ENCODE results near the gene TOPBP1.

TOPBP1 gene

DNA sequence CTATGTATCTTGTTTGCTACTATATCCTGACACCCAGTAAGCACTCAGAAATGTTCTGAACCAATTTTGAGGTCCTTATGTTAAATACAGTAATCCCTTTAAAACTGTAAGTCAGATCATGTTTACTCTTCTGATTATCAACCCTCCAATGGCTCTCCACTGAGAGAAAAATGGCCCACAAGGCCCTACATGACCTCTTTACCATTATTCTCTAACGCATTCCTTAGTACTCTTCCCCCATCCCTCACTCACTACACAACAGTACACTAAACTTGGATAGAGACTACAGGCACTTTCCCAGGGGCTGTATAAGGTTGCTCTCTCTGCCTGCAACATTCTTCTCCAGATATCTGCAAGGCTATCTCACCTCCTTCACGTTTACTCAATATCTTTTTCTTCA is 1.9 kb downstream of the TOPBP1 start:
- TF ChIP-seq, protein P1, sequence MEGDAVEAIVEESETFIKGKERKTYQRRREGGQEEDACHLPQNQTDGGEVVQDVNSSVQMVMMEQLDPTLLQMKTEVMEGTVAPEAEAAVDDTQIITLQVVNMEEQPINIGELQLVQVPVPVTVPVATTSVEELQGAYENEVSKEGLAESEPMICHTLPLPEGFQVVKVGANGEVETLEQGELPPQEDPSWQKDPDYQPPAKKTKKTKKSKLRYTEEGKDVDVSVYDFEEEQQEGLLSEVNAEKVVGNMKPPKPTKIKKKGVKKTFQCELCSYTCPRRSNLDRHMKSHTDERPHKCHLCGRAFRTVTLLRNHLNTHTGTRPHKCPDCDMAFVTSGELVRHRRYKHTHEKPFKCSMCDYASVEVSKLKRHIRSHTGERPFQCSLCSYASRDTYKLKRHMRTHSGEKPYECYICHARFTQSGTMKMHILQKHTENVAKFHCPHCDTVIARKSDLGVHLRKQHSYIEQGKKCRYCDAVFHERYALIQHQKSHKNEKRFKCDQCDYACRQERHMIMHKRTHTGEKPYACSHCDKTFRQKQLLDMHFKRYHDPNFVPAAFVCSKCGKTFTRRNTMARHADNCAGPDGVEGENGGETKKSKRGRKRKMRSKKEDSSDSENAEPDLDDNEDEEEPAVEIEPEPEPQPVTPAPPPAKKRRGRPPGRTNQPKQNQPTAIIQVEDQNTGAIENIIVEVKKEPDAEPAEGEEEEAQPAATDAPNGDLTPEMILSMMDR (IDR thresholded peaks at IDR 0.05; ENCODE audit: low read depth, low read length) = no peak
- no peak for DNase-seq (ENCODE audit: extremely low read depth, low read depth)

DNA sequence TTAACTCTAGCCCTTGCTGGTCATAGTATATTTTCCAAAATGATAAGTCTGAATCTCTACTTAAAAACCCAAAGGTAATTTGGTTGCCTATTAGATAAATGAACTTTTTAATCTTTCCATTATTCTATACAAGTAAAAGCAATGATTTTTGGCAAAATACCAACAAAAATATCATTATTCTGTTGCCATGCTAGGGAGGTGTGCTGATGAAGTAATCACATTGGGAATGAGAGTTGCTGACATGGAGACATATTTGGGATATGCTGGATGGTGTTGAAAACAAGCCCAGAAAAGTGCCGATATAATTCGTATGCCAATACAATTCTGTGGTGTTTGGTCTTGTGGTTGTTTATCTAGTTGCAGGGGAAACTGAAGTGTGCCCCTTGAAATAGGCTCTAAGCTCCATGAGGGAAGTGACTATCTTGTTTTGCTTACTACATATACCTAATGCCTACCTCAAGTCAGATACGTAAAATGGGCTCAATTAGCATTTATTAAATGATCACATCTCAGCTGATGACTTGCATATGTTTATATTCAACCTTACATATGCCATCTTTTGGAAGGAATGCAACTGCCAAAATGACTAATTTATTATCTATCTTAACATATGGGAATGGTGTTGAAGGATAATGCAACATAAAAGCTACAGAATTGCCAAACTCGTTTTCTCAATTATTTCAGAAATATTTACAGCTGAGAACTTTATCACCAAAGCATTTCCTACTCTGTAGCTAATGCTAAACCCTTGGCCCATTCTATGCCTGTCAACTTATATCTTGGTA is 5.8 kb downstream of the TOPBP1 start:
- DNase-seq (ENCODE audit: extremely low read depth, low read depth) = no peak

DNA sequence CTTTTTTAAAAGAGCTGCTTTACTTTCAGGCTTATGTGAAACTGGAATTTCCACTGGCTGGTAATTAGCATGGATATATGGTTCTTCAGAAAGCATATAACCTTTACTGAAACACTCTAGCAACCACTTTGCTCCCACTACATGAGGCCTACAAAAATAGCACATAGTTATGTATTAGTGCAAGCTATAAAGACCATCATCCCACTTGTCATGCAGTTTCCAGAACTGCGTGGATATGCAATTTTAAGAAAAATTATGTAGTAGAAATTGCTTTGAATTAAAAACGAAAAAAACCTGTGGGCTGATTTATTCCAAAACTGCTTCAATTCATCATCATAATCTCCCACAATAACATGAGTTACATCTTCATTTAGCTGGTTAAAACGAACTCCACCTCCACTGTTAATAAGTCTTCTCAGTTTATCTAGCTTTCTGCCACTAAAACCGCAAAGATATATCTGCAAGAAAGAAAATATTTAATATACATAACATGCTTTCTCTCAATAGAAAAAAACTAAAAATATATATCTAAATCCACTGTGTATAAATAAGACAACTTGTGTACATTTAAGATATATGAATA is 12.2 kb downstream of the TOPBP1 start:
- DNase-seq (ENCODE audit: extremely low read depth, low read depth) = no peak
- TF ChIP-seq, protein P1 (IDR thresholded peaks at IDR 0.05; ENCODE audit: low read depth, low read length) = no peak

More for the DNA sequence above, 5.8 kb downstream of the TOPBP1 start:
- TF ChIP-seq, protein P1 (IDR thresholded peaks at IDR 0.05; ENCODE audit: low read depth, low read length) = no peak

DNA sequence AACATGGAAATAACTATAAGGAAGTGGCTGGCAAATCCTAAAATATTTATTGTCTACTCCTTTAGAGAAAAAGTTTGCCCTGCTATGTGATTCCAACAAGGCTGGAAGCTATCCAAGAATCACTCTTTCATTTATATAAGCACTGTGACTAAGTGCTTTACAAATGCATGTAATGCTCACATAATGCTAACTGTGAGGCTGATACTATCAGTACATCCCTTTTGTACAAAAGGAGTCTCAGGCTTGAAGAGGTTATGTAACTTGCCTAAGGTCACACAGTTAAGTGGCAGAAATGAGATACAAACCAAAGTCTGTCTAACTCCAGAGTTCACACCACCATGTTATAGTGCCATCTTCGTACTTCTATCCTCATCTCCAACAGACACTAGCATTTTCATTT is 17.0 kb downstream of the TOPBP1 start:
- TF ChIP-seq, protein P1 (IDR thresholded peaks at IDR 0.05; ENCODE audit: low read depth, low read length) = no peak

DNA sequence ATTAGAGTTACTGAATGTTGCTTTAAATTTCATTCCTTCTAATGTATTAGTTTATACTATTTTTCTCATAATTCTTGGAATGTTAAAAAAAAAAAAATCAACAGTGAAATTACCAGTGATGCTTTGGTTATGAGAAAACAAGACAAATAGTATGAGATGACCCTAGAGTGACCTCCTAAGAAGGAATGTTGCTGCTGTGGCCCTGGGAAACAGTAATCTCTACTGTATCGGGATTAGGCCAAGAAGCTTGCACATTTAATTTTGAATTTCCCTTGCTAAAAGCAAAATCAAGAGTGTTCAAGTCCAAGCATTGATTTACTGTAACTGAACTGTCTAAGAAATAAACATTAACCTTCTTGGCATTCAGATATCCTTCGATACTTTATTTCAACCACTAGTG is 18.1 kb downstream of the TOPBP1 start:
- DNase-seq (ENCODE audit: extremely low read depth, low read depth) = no peak
- TF ChIP-seq, protein P1 (IDR thresholded peaks at IDR 0.05; ENCODE audit: low read depth, low read length) = no peak

More for the DNA sequence above, 17.0 kb downstream of the TOPBP1 start:
- DNase-seq (ENCODE audit: extremely low read depth, low read depth) = peak; percentile 42

DNA sequence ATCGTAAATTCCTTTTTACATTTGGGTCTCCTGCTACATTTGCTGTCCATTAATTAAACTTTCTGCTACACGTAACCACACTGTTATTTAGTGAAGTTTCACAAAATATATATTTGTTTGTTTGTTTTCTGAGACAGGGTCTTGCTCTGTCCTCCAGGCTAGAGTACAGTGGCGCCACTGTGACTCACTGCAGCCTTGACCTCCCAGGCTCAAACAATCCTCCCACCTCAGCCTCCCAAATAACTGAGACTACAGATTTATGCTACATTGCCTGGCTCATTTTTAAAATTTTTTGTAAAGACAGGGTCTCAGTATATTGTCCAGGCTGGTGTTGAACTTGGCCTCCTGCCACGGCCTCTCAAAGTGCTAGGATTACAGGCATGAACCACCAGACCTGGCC is 20.5 kb downstream of the TOPBP1 start:
- TF ChIP-seq, protein P1 (IDR thresholded peaks at IDR 0.05; ENCODE audit: low read depth, low read length) = no peak

DNA sequence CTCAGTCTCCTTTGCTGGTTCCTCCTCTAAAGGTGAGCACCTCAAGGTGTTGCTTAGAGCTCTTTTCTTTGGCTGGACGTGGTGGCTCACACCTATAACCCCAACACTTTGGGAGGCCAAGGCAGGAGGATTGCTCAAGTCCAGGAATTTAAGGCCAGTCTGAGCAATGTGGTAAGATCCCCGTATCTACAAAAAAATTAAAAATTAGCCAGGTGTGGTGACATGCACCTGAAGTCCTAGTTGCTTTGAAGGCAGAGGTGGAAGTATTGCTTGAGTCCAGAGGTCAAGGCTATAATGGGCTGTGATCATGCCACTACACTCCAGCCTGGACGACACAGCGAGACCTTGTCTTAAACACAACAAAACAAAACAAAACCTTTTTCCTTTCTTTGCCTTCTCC is 28.3 kb downstream of the TOPBP1 start:
- DNase-seq (ENCODE audit: extremely low read depth, low read depth) = no peak
- TF ChIP-seq, protein P1 (IDR thresholded peaks at IDR 0.05; ENCODE audit: low read depth, low read length) = no peak

More for the DNA sequence above, 20.5 kb downstream of the TOPBP1 start:
- DNase-seq (ENCODE audit: extremely low read depth, low read depth) = no peak

Measured in AG09319 (cell line).